Measurements from ENCODE around the gene GALK2. TPM values are rescaled to one million over a fixed set of nuclear protein-coding genes. Genes with fewer than 3 reads are reported as not detected.
A peak's percentile ranks its signal among the peaks of the same experiment; 100 is the strongest.

Gene GALK2
- total RNA-seq, 1 experiment from 2014 or later, result 35.0 TPM

DNA sequence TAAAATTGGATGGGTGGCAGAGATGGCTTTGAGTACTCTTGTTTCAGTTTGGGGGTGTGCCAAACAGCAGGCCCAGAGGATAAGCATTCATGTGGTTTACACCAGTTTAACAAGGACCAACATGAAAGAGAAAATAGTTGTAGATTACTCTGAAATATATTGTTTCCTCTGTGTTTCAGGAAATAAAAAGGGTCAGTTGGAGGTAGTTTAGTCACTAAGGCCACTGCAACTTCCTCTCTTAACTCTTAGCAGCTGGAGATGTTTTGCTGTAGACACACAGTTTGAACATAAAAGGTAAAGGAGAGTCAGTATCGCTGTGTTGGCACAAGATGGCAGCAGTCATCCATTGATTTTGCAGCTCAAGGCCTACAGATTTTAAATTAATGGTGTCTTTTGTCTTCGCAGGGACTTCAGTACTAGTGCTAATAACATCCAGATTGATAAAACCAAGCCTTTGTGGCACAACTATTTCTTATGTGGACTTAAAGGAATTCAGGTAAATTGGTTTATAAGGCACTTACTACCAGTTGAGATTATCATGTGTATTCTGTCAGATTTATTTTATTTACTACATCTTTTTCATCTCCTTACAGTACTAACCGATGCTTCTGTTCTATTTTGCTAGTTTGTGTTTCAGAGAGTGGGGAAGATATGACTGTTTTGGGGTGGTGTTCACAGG, 65.5 kb downstream of the GALK2 start:
- Histone ChIP-seq H3K4me3 (ENCODE audit: low read depth in 2 of 2, low read length in 2 of 2) (no peak overlapping the region), H3K36me3 (ENCODE audit: control insufficient read depth, insufficient read depth, low read length) (peaks cover 4% of the 10 kb centered on the region; the same call in 1 of the 2 replicates), H3K27me3 (ENCODE audit: control insufficient read depth, insufficient read depth, low read length) (no peaks in the 10 kb centered on the region), H3K27ac (ENCODE audit: low read length) (no peak overlapping the region), H3K9me3 (ENCODE audit: control insufficient read depth, insufficient read depth, low read depth, low read length) (no peaks in the 10 kb centered on the region), H3K4me1 (ENCODE audit: control insufficient read depth, insufficient read depth, low read length) (no peaks in the 10 kb centered on the region)
- intact Hi-C loops (cut with micrococcal nuclease; ENCODE audit: unreplicated experiment), result loop anchor here (1.0 to 10.0 kb wide), 4 partner anchors 186 to 909 kb away; no protein-coding TSS in a partner anchor
- no peak for TF ChIP-seq POLR2AphosphoS5 (IDR thresholded peaks at IDR 0.05; ENCODE audit: low read depth, low read length)
- TF ChIP-seq, protein P1, sequence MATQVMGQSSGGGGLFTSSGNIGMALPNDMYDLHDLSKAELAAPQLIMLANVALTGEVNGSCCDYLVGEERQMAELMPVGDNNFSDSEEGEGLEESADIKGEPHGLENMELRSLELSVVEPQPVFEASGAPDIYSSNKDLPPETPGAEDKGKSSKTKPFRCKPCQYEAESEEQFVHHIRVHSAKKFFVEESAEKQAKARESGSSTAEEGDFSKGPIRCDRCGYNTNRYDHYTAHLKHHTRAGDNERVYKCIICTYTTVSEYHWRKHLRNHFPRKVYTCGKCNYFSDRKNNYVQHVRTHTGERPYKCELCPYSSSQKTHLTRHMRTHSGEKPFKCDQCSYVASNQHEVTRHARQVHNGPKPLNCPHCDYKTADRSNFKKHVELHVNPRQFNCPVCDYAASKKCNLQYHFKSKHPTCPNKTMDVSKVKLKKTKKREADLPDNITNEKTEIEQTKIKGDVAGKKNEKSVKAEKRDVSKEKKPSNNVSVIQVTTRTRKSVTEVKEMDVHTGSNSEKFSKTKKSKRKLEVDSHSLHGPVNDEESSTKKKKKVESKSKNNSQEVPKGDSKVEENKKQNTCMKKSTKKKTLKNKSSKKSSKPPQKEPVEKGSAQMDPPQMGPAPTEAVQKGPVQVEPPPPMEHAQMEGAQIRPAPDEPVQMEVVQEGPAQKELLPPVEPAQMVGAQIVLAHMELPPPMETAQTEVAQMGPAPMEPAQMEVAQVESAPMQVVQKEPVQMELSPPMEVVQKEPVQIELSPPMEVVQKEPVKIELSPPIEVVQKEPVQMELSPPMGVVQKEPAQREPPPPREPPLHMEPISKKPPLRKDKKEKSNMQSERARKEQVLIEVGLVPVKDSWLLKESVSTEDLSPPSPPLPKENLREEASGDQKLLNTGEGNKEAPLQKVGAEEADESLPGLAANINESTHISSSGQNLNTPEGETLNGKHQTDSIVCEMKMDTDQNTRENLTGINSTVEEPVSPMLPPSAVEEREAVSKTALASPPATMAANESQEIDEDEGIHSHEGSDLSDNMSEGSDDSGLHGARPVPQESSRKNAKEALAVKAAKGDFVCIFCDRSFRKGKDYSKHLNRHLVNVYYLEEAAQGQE (IDR thresholded peaks at IDR 0.05; ENCODE audit: insufficient read depth in 1 of 2, low read depth in 2 of 2, low read length in 1 of 2), result no peak
- TF ChIP-seq, protein P2, sequence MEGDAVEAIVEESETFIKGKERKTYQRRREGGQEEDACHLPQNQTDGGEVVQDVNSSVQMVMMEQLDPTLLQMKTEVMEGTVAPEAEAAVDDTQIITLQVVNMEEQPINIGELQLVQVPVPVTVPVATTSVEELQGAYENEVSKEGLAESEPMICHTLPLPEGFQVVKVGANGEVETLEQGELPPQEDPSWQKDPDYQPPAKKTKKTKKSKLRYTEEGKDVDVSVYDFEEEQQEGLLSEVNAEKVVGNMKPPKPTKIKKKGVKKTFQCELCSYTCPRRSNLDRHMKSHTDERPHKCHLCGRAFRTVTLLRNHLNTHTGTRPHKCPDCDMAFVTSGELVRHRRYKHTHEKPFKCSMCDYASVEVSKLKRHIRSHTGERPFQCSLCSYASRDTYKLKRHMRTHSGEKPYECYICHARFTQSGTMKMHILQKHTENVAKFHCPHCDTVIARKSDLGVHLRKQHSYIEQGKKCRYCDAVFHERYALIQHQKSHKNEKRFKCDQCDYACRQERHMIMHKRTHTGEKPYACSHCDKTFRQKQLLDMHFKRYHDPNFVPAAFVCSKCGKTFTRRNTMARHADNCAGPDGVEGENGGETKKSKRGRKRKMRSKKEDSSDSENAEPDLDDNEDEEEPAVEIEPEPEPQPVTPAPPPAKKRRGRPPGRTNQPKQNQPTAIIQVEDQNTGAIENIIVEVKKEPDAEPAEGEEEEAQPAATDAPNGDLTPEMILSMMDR (IDR thresholded peaks at IDR 0.05), result peak; percentile 79
- CTCF ChIA-PET, result interaction anchor here (0.9 kb wide), 1 partner anchor 187 kb away, joined by 3 read pairs; no protein-coding TSS in a partner anchor
- DNase-seq (ENCODE audit: low read depth, low spot score), result peak; percentile 56
- in situ Hi-C loops (cut with HindIII; ENCODE audit: low pct_unique_long_range_greater_than_20kb, low sequenced_read_pairs), result no loop called here
- BruUV-seq (replicated peaks), result no TSS peak
- peak; percentile 93 for ATAC-seq
- POLR2A ChIA-PET, result no interaction called here

DNA sequence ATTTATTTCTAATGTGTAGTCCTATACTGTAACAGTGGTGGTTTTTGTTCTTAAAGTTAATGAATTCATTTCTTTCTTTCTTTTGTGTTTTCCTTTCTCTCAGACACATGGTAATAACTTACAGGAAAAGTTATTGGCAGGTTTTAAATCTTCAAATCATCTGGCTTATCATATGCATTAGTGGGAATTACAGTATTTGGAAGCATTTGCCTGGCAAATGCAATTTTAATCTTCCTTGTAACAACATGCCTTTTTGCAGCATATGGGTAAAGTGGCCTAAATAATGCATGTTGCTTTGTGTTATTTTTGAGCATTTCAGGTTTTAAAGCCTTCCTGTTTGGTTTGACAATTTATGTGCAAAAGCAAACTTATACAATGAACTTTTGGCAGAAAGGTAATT, 66.8 kb downstream of the GALK2 start:
- ATAC-seq (no peak), DNase-seq (ENCODE audit: low read depth, low spot score) (no peak)
- H3K9me3 ChIP-seq (ENCODE audit: control insufficient read depth, insufficient read depth, low read depth, low read length), result no peaks in the 10 kb centered on the region
- intact Hi-C loops (cut with micrococcal nuclease; ENCODE audit: unreplicated experiment) (loop anchor here (5.0 to 10.0 kb wide), 3 partner anchors 358 to 908 kb away; no protein-coding TSS in a partner anchor), in situ Hi-C loops (cut with HindIII; ENCODE audit: low pct_unique_long_range_greater_than_20kb, low sequenced_read_pairs) (no loop called here)
- no TSS peak for BruUV-seq (replicated peaks)
- H3K4me1 ChIP-seq (ENCODE audit: control insufficient read depth, insufficient read depth, low read length), result no peaks in the 10 kb centered on the region
- no peak overlapping the region for H3K4me3 ChIP-seq (ENCODE audit: low read depth in 2 of 2, low read length in 2 of 2)
- H3K27me3 ChIP-seq (ENCODE audit: control insufficient read depth, insufficient read depth, low read length), result no peaks in the 10 kb centered on the region
- H3K36me3 ChIP-seq (ENCODE audit: control insufficient read depth, insufficient read depth, low read length), result peaks cover 4% of the 10 kb centered on the region; the same call in 1 of the 2 replicates
- no peak for TF ChIP-seq POLR2AphosphoS5 (IDR thresholded peaks at IDR 0.05; ENCODE audit: low read depth, low read length)
- TF ChIP-seq, protein P1 (IDR thresholded peaks at IDR 0.05; ENCODE audit: insufficient read depth in 1 of 2, low read depth in 2 of 2, low read length in 1 of 2), result no peak
- no peak for TF ChIP-seq SIN3A (IDR thresholded peaks at IDR 0.05; ENCODE audit: borderline replicate concordance, insufficient read depth, low read depth, low read length)
- POLR2A ChIA-PET, result no interaction called here
- CTCF ChIA-PET, result no interaction called here
- H3K27ac ChIP-seq (ENCODE audit: low read length), result no peak overlapping the region

Measured in Panc1 (cell line).